HEK293 (cell line): ENCODE data around the gene TBL1XR1.

Experiments used
- CTCF ChIA-PET: fragments of 350-600 bp; formaldehyde crosslinking; extraction: SDS; loops from one replicate; lab custom pipeline; 2021; ENCODE audit warnings: antibody characterized with exemption; lab: Yijun Ruan, JAX
- POLR2A ChIA-PET: fragments of 300-600 bp; formaldehyde crosslinking; extraction: SDS; loops from one replicate; lab custom pipeline; 2020; ENCODE audit warnings: antibody characterized with exemption, inconsistent platforms; lab: Yijun Ruan, JAX
- H3K27ac ChIP-seq: fragments of 200-500 bp; sonication (Bioruptor generic); 2 replicates; pipeline ENCODE4 v1.5.1; 2014; ENCODE audit warnings: low read depth, low read length, control low read depth, inconsistent platforms; ENCODE audit errors: extremely low read depth
- H3K36me3 ChIP-seq, 2 experiments: fragments of 200-500 bp in 1 of 2; sonication (Bioruptor generic) in 1 of 2; 1 replicate in 1 of 2; 2 replicates in 1 of 2; pipeline ENCODE4 v1.5.1; 2014 to 2017; ENCODE audit warnings: inconsistent platforms in 2 of 2, low read length in 2 of 2; ENCODE audit not compliant: control insufficient read depth in 2 of 2, insufficient read depth in 1 of 2
- H3K4me1 ChIP-seq: fragments of 200-500 bp; sonication (Bioruptor generic); 2 replicates; pipeline ENCODE4 v1.5.1; 2014; ENCODE audit warnings: mild to moderate bottlenecking, low read length, inconsistent platforms; ENCODE audit not compliant: control insufficient read depth, insufficient read depth
- H3K4me3 ChIP-seq: 2 replicates; pipeline ENCODE4 v1.5.1; 2011; ENCODE audit warnings: low read depth, mild to moderate bottlenecking, control low read depth, low read length, moderate library complexity
- H3K9me3 ChIP-seq: fragments of 200-500 bp; sonication (Bioruptor generic); 2 replicates; pipeline ENCODE4 v1.5.1; 2014; ENCODE audit warnings: low read depth, low read length, inconsistent platforms; ENCODE audit not compliant: control insufficient read depth, insufficient read depth
- FEZF1 ChIP-seq: fragments of 450-650 bp; formaldehyde crosslinking; IDR thresholded peaks from 2 replicates; pipeline ENCODE4 v1.5.1; 2016; ENCODE audit warnings: missing biosample characterization, missing genetic modification characterization
- HOXA7 ChIP-seq: sonication (generic); formaldehyde crosslinking; IDR thresholded peaks from 2 replicates; pipeline ENCODE4 v1.8.1; 2022; ENCODE audit warnings: missing genetic modification reagents, borderline replicate concordance
- OVOL3 ChIP-seq: fragments of 450-650 bp; formaldehyde crosslinking; IDR thresholded peaks from 2 replicates; pipeline ENCODE4 v1.5.1; 2016; ENCODE audit warnings: missing biosample characterization, missing genetic modification characterization
- PRDM4 ChIP-seq: fragments of 450-650 bp; formaldehyde crosslinking; IDR thresholded peaks from 2 replicates; pipeline ENCODE4 v1.5.1; 2017; ENCODE audit warnings: missing biosample characterization, missing genetic modification characterization
- REST ChIP-seq: fragments of 450-650 bp; formaldehyde crosslinking; IDR thresholded peaks from 2 replicates; pipeline ENCODE4 v1.5.1; 2016; ENCODE audit warnings: missing biosample characterization, missing genetic modification characterization
- ZBTB44 ChIP-seq: fragments of 450-650 bp; IDR thresholded peaks from 2 replicates; pipeline ENCODE4 v1.5.1; 2018; ENCODE audit warnings: missing biosample characterization, mild to moderate bottlenecking, missing genetic modification characterization
- ZFP3 ChIP-seq: fragments of 450-650 bp; formaldehyde crosslinking; IDR thresholded peaks from 2 replicates; pipeline ENCODE4 v1.5.1; 2016; ENCODE audit warnings: low read depth, missing biosample characterization, missing genetic modification characterization
- ZFP41 ChIP-seq: fragments of 450-650 bp; formaldehyde crosslinking; IDR thresholded peaks from 2 replicates; pipeline ENCODE4 v1.5.1; 2016; ENCODE audit warnings: missing biosample characterization, missing genetic modification characterization, borderline replicate concordance
- ZNF148 ChIP-seq: fragments of 450-650 bp; formaldehyde crosslinking; IDR thresholded peaks from 2 replicates; pipeline ENCODE4 v1.5.0; 2017; ENCODE audit warnings: missing biosample characterization, missing genetic modification characterization, borderline replicate concordance
- ZNF2 ChIP-seq: fragments of 450-650 bp; formaldehyde crosslinking; IDR thresholded peaks from 2 replicates; pipeline ENCODE4 v1.5.1; 2016; ENCODE audit warnings: missing biosample characterization, missing genetic modification characterization
- ZNF248 ChIP-seq: fragments of 450-650 bp; formaldehyde crosslinking; IDR thresholded peaks from 2 replicates; pipeline ENCODE4 v1.5.1; 2017; ENCODE audit warnings: missing biosample characterization, missing genetic modification characterization
- ZNF26 ChIP-seq: fragments of 450-650 bp; formaldehyde crosslinking; IDR thresholded peaks from 2 replicates; pipeline ENCODE4 v1.5.1; 2016; ENCODE audit warnings: missing biosample characterization, missing genetic modification characterization
- ZNF266 ChIP-seq: fragments of 450-650 bp; formaldehyde crosslinking; IDR thresholded peaks from 2 replicates; pipeline ENCODE4 v1.5.1; 2016; ENCODE audit warnings: missing biosample characterization, missing genetic modification characterization, low read depth
- ZNF639 ChIP-seq: fragments of 450-650 bp; formaldehyde crosslinking; IDR thresholded peaks from 2 replicates; pipeline ENCODE4 v1.5.1; 2016; ENCODE audit warnings: missing biosample characterization, missing genetic modification characterization
- ZNF645 ChIP-seq: fragments of 450-650 bp; formaldehyde crosslinking; IDR thresholded peaks from 2 replicates; pipeline ENCODE4; 2016; ENCODE audit warnings: missing biosample characterization, missing genetic modification characterization
- ZNF692 ChIP-seq: fragments of 450-650 bp; formaldehyde crosslinking; IDR thresholded peaks from 2 replicates; pipeline ENCODE4 v1.5.1; 2016; ENCODE audit warnings: missing biosample characterization, missing genetic modification characterization
- ZNF76 ChIP-seq: fragments of 450-650 bp; formaldehyde crosslinking; IDR thresholded peaks from 2 replicates; pipeline ENCODE4; 2016; ENCODE audit warnings: low read depth, missing biosample characterization, missing genetic modification characterization, borderline replicate concordance

The TBL1XR1 gene

GRCh38 chr3:176992565-176992964, 204.7 kb downstream of the TBL1XR1 start:
- ChIA-PET POLR2A (no interaction called here), CTCF (interaction anchor here (0.7 kb wide), 1 partner anchor 213 kb away, joined by 3 read pairs; no protein-coding TSS in a partner anchor)
- Histone ChIP-seq H3K4me3 (no peak overlapping the region), H3K27ac (no peak overlapping the region), H3K4me1 (0 out of 2 replicates have a peak, but pooled peaks cover 6% of the 10 kb centered on the region), H3K36me3 (no peaks in the 10 kb centered on the region), H3K9me3 (no peaks in the 10 kb centered on the region)
- TF ChIP-seq ZNF76 (tag by site-specific recombination): no peak
- TF ChIP-seq ZNF2 (tag by site-specific recombination): no peak
- no peak for TF ChIP-seq ZNF645 (tag by site-specific recombination)
- no peak for TF ChIP-seq ZNF148 (tag by site-specific recombination)
- TF ChIP-seq ZNF639: no peak
- TF ChIP-seq REST (tag by site-specific recombination): no peak
- no peak for TF ChIP-seq ZNF692 (tag by site-specific recombination)
- TF ChIP-seq ZBTB44: no peak
- TF ChIP-seq FEZF1 (tag by site-specific recombination): no peak
- TF ChIP-seq OVOL3 (tag by site-specific recombination): no peak
- TF ChIP-seq PRDM4 (tag by site-specific recombination): no peak
- TF ChIP-seq HOXA7 (CRISPR knock-in tag): no peak
- TF ChIP-seq ZFP3 (tag by site-specific recombination): no peak
- no peak for TF ChIP-seq ZFP41 (tag by site-specific recombination)
- TF ChIP-seq ZNF26 (tag by site-specific recombination): no peak
- TF ChIP-seq ZNF266 (tag by site-specific recombination): no peak
- TF ChIP-seq ZNF248 (tag by site-specific recombination): no peak
